Endothelial cell of umbilical vein (primary cell): ENCODE measurements around the gene AP3S2. TPM values are rescaled to one million over a fixed set of nuclear protein-coding genes. Genes with fewer than 3 reads are reported as not detected.
A peak's percentile ranks its signal among the peaks of the same experiment; 100 is the strongest.

ENCODE experiments used
- BruUV-seq: library from RNA; stranded (reverse); fragments of 400-500 nt; replicated peaks from 2 replicates; lab custom pipeline; 2021; lab: Mats Ljungman, UMichigan
- CTCF ChIA-PET: fragments of 300-600, 350-600 bp; sonication (Branson Sonifier 250); formaldehyde crosslinking; loops from one replicate; lab custom pipeline; 2021; ENCODE audit warnings: antibody characterized with exemption, inconsistent platforms; lab: Charles Lee
- POLR2A ChIA-PET: fragments of 300-600, 350-600 bp; sonication (Branson Sonifier 250); formaldehyde crosslinking; loops from one replicate; lab custom pipeline; 2021; ENCODE audit warnings: antibody characterized with exemption, inconsistent platforms; lab: Charles Lee
- DNase-seq: peaks from one replicate; pipeline ENCODE4 v3.0.0-alpha.2; 2011; ENCODE audit warnings: low read depth, low spot score
- FAIRE-seq: peaks from 2 replicates; lab custom pipeline; 2011; peaks lifted over from hg19 to GRCh38; lab: Jason Lieb, UNC
- H2AFZ ChIP-seq: 2 replicates; pipeline ENCODE4 v1.6.0; 2012; ENCODE audit warnings: low read depth, low read length, control low read depth, inconsistent platforms
- H3K27ac ChIP-seq: 2 replicates; pipeline ENCODE4 v1.5.1; 2011; ENCODE audit warnings: low read depth, mild to moderate bottlenecking, control low read depth, low read length, moderate library complexity; ENCODE audit not compliant: insufficient read depth
- H3K27me3 ChIP-seq, 2 experiments: 2 replicates each; pipeline versions ENCODE4 v1.6.0 to v1.6.1; 2011; ENCODE audit warnings: low read length in 2 of 2, mixed read lengths in 1 of 2; ENCODE audit not compliant: control insufficient read depth in 2 of 2, insufficient read depth in 2 of 2
- H3K36me3 ChIP-seq, 2 experiments: 2 replicates in 1 of 2; 3 replicates in 1 of 2; pipeline ENCODE4 v1.5.1; 2011; ENCODE audit warnings: low read length in 2 of 2, mild to moderate bottlenecking in 1 of 2, moderate library complexity in 1 of 2; ENCODE audit not compliant: control insufficient read depth in 2 of 2, insufficient read depth in 2 of 2; ENCODE audit errors: extremely low read depth in 1 of 2
- H3K4me1 ChIP-seq: 3 replicates; pipeline ENCODE4 v1.5.1; 2011; ENCODE audit warnings: mild to moderate bottlenecking, low read length; ENCODE audit not compliant: control insufficient read depth, insufficient read depth; ENCODE audit errors: extremely low read depth
- H3K4me2 ChIP-seq: 2 replicates; pipeline ENCODE4 v1.6.1; 2011; ENCODE audit warnings: low read length, control low read depth, mixed read lengths; ENCODE audit not compliant: insufficient read depth
- H3K4me3 ChIP-seq, 3 experiments: fragments of 200-600 bp in 1 of 3; sonication (generic), shearing (Covaris generic) in 1 of 3; replicated peaks in 1 of 3; 2 replicates each; pipeline ENCODE4 v1.5.1; 2011 to 2016; ENCODE audit warnings: control low read depth in 3 of 3, low read length in 3 of 3, mild to moderate bottlenecking in 2 of 3, inconsistent platforms in 1 of 3, low read depth in 1 of 3, moderate library complexity in 1 of 3; ENCODE audit not compliant: insufficient read depth in 1 of 3
- H3K79me2 ChIP-seq: 2 replicates; pipeline ENCODE4 v1.6.0; 2012; ENCODE audit warnings: low read length, inconsistent platforms; ENCODE audit not compliant: control insufficient read depth, insufficient read depth
- H3K9ac ChIP-seq: replicated peaks from 2 replicates; pipeline ENCODE3; 2011; ENCODE audit warnings: low read length, control low read depth; ENCODE audit not compliant: insufficient read depth; ENCODE audit errors: extremely low read depth
- H3K9me1 ChIP-seq: replicated peaks from 3 replicates; pipeline ENCODE4 v1.6.0; 2011; ENCODE audit warnings: mild to moderate bottlenecking, low read length; ENCODE audit not compliant: control insufficient read depth, insufficient read depth; ENCODE audit errors: extremely low read depth
- H3K9me3 ChIP-seq: replicated peaks from 2 replicates; pipeline ENCODE4 v1.5.1; 2012; ENCODE audit warnings: low read length, inconsistent platforms; ENCODE audit not compliant: control insufficient read depth, insufficient read depth
- H4K20me1 ChIP-seq: replicated peaks from 2 replicates; pipeline ENCODE3; 2011; ENCODE audit warnings: mild to moderate bottlenecking, low read length; ENCODE audit not compliant: control insufficient read depth, insufficient read depth; ENCODE audit errors: extremely low read depth
- EZH2 ChIP-seq: IDR thresholded peaks from 2 replicates; pipeline ENCODE4 v1.6.1; 2012; ENCODE audit warnings: borderline replicate concordance, low read depth, mild to moderate bottlenecking, moderate library complexity, low read length, inconsistent platforms; ENCODE audit not compliant: severe bottlenecking
- FOS ChIP-seq: IDR thresholded peaks from 2 replicates; pipeline ENCODE4 v1.6.1; 2011; ENCODE audit warnings: mild to moderate bottlenecking, low read length, moderate library complexity, borderline replicate concordance; ENCODE audit not compliant: insufficient read depth
- POLR2A ChIP-seq: IDR thresholded peaks from 2 replicates; pipeline ENCODE4 v1.6.1; 2012; ENCODE audit warnings: low read depth, mild to moderate bottlenecking, control low read depth, low read length
- POLR2AphosphoS5 ChIP-seq: IDR thresholded peaks from 2 replicates; pipeline ENCODE4 v1.6.1; 2012; ENCODE audit warnings: low read depth, mild to moderate bottlenecking, control low read depth, low read length, moderate library complexity; ENCODE audit not compliant: insufficient read depth
- dilution Hi-C: fragments of 300-500 bp; cut with MboI; formaldehyde crosslinking; loops from one replicate; pipeline ENCODE4 v1.15.0; 2019; ENCODE audit warnings: low sequenced_read_pairs; ENCODE audit not compliant: extremely low pct_ligation_motif_present
- intact Hi-C: fragments of 100-400 bp; cut with micrococcal nuclease; formaldehyde crosslinking; loops from one replicate; pipeline ENCODE4 v1.10.0; 2022
- polyA plus RNA-seq, 4 experiments: library from polyadenylated mRNA; depleted of rRNA in 3 of 4; stranded (reverse) in 3 of 4; unstranded in 1 of 4; fragments of >200 nt; gene quantifications; 2 replicates each; pipeline versions ENCODE4 v1.2.1 to v1.2.3, GENCODE V29; 2011 to 2012; ENCODE audit warnings: missing spikeins in 1 of 4
- total RNA-seq: library from RNA; stranded (reverse); gene quantifications from 2 replicates; pipeline ENCODE4 v1.2.3, GENCODE V29; 2021

The AP3S2 gene
- total and polyA plus RNA-seq, 2 donors (not counting 3 experiments of a cell fraction or from before 2014, with no cell fraction given), result 14.6 to 31.1 TPM

- Histone ChIP-seq H3K36me3 (no peaks in the 10 kb centered on the region), H3K9me1 (no peaks in the 10 kb centered on the region), H3K27me3 (no peaks in the 10 kb centered on the region), H4K20me1 (no peaks in the 10 kb centered on the region), H3K4me1 (peaks cover 41% of the 10 kb centered on the region), H3K9ac (peak overlapping the region; percentile 90), H3K27ac (peak overlapping the region; percentile 77), H3K9me3 (no peaks in the 10 kb centered on the region), H2AFZ (no peak overlapping the region), H3K79me2 (peaks cover 56% of the 10 kb centered on the region), H3K4me2 (peak overlapping the region; percentile 79), H3K4me3 (peak overlapping the region; percentile 86 to 95 (median 94))
- FAIRE-seq (no peak), DNase-seq (no peak)
- dilution Hi-C loops (no loop called here), intact Hi-C loops (loop anchor here (2.0 kb wide), 2 partner anchors 19 to 61 kb away; no protein-coding TSS in a partner anchor)
- TF ChIP-seq POLR2AphosphoS5, result no peak
- peak; percentile 8 for TF ChIP-seq POLR2A
- ChIA-PET CTCF (interaction anchor here (0.6 to 9.3 kb wide), 8 partner anchors 10 to 73 kb away, joined by 3 to 67 read pairs (median 3); no protein-coding TSS in a partner anchor), POLR2A (interaction anchor here (0.9 to 1.8 kb wide), 2 partner anchors 35 to 61 kb away, joined by 6 to 8 read pairs; no protein-coding TSS in a partner anchor)
- BruUV-seq, result TSS peak; percentile 27
Measured at GRCh38 chr15:89813381-89814111, 80.2 kb downstream of the AP3S2 start.

GRCh38 chr15:89812847-89813320, 80.9 kb downstream of the AP3S2 start:
- dilution Hi-C loops (no loop called here), intact Hi-C loops (no loop called here)
- Histone ChIP-seq H4K20me1 (no peaks in the 10 kb centered on the region), H3K27ac (no peak overlapping the region), H3K36me3 (no peaks in the 10 kb centered on the region), H3K9me1 (no peaks in the 10 kb centered on the region), H3K9me3 (no peaks in the 10 kb centered on the region), H2AFZ (no peak overlapping the region), H3K4me1 (peaks cover 38% of the 10 kb centered on the region), H3K79me2 (peaks cover 63% of the 10 kb centered on the region), H3K9ac (no peak overlapping the region), H3K4me3 (peak overlapping the region in 1 of 3 experiments; percentile 95), H3K27me3 (no peaks in the 10 kb centered on the region), H3K4me2 (peak overlapping the region; percentile 79)
- ChIA-PET POLR2A (interaction anchor here (0.9 kb wide), 1 partner anchor 11 kb away, joined by 3 read pairs; no protein-coding TSS in a partner anchor), CTCF (interaction anchor here (0.6 to 9.3 kb wide), 7 partner anchors 14 to 73 kb away, joined by 3 to 67 read pairs (median 3); no protein-coding TSS in a partner anchor)
- FAIRE-seq (no peak), DNase-seq (no peak)
- no peak for TF ChIP-seq FOS
- peak; percentile 17 for TF ChIP-seq POLR2A
- TF ChIP-seq EZH2, result no peak
- no TSS peak for BruUV-seq
